IPS-18a (cell line): ENCODE results near the gene UHMK1.
"Not testable (repeated sequence)": the region's sequence is repeated elsewhere in the genome, so short reads cannot be mapped to it uniquely, and the experiment has no call there.

ENCODE experiments used
- H3K27ac ChIP-seq: one replicate; pipeline ENCODE4 v1.5.1; 2013; ENCODE audit warnings: low read length
- H3K27me3 ChIP-seq: one replicate; pipeline ENCODE4 v1.6.1; 2013; ENCODE audit warnings: mild to moderate bottlenecking, low read length; ENCODE audit not compliant: control insufficient read depth, insufficient read depth
- H3K36me3 ChIP-seq: one replicate; pipeline ENCODE4 v1.6.1; 2013; ENCODE audit warnings: low read depth, low read length; ENCODE audit not compliant: control insufficient read depth
- H3K4me1 ChIP-seq: one replicate; pipeline ENCODE4 v1.6.1; 2013; ENCODE audit warnings: low read depth, low read length; ENCODE audit not compliant: control insufficient read depth
- H3K4me3 ChIP-seq: one replicate; pipeline ENCODE4 v1.5.1; 2013; ENCODE audit warnings: low read length
- H3K9ac ChIP-seq: one replicate; pipeline ENCODE4 v1.6.1; 2013; ENCODE audit warnings: mild to moderate bottlenecking, low read length, moderate library complexity
- H3K9me3 ChIP-seq: one replicate; pipeline ENCODE4 v1.6.1; 2013; ENCODE audit warnings: low read depth, low read length; ENCODE audit not compliant: control insufficient read depth

Gene UHMK1, protein sequence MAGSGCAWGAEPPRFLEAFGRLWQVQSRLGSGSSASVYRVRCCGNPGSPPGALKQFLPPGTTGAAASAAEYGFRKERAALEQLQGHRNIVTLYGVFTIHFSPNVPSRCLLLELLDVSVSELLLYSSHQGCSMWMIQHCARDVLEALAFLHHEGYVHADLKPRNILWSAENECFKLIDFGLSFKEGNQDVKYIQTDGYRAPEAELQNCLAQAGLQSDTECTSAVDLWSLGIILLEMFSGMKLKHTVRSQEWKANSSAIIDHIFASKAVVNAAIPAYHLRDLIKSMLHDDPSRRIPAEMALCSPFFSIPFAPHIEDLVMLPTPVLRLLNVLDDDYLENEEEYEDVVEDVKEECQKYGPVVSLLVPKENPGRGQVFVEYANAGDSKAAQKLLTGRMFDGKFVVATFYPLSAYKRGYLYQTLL

GRCh38 chr1:162497723-162498495 is at the start of gene UHMK1:
TSS of gene UHMK1 (plus strand) at chr1:162497818. CDS start at chr1:162498001, 183 bp downstream.
- peak within 1 kb of the TSS; percentile 98 for H3K4me3 ChIP-seq
- peak within 1 kb of the TSS; percentile 83 for H3K9ac ChIP-seq
- no peak within 1 kb of the TSS for H3K27ac ChIP-seq

GRCh38 chr1:162454361-162454760 is 43.3 kb upstream of the UHMK1 start:
- H3K36me3 ChIP-seq, H3K4me1 ChIP-seq, H3K27me3 ChIP-seq, H3K27ac ChIP-seq, H3K9ac ChIP-seq, H3K9me3 ChIP-seq, H3K4me3 ChIP-seq: not testable (repeated sequence)

More at GRCh38 chr1:162497723-162498495, at the start of gene UHMK1:
- Histone ChIP-seq H3K27me3 (no peaks in the 10 kb centered on the region), H3K36me3 (peaks cover 29% of the 10 kb centered on the region), H3K9me3 (no peaks in the 10 kb centered on the region), H3K4me1 (peaks cover 11% of the 10 kb centered on the region)

- Histone ChIP-seq H3K9me3 (no peaks in the 10 kb centered on the region), H3K9ac (no peak overlapping the region), H3K27me3 (no peaks in the 10 kb centered on the region), H3K4me1 (no peaks in the 10 kb centered on the region), H3K27ac (no peak overlapping the region), H3K4me3 (no peak overlapping the region), H3K36me3 (no peaks in the 10 kb centered on the region)
Observed at GRCh38 chr1:162456323-162456722, 41.3 kb upstream of the UHMK1 start.

DNA sequence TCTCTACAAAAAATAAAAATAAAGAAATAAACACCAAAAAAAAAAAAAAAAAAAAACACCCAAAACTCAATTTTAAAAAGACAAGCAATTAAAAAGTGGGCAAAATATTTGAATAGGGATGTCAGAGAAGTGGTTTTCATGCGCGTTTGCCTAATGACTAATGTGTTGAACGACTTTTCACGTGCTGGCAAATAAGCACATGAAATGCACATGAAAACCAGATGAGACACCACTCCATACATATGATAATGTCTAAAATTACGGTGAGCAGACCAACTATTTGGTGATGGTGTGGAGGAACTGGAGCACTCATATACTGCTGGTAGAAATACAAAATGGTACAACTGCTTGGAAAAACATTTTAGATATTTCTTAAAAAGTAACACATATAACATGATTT is 39.4 kb upstream of the UHMK1 start:
- Histone ChIP-seq H3K4me3 (no peak overlapping the region), H3K27me3 (no peaks in the 10 kb centered on the region), H3K9ac (no peak overlapping the region), H3K9me3 (no peaks in the 10 kb centered on the region), H3K36me3 (no peaks in the 10 kb centered on the region), H3K27ac (no peak overlapping the region), H3K4me1 (no peaks in the 10 kb centered on the region)

DNA sequence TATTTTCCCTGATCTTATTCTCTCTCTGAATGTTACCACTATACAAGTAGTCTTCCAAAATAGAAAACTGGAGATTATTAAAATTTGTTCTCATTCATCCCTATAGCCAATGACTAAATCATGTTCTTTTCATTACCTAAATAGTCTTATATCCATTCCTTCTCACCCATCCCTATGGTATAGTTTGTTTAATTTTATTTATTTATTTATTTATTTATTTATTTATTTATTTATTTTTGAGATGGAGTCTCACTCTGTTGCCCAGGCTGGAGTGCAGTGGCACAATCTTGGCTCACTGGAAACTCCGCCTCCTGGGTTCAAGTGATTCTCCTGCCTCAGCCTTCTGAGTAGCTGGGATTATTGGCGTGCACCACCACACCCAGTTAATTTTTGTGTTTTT is 35.2 kb upstream of the UHMK1 start:
- H3K27ac ChIP-seq, H3K9me3 ChIP-seq, H3K36me3 ChIP-seq, H3K4me1 ChIP-seq, H3K27me3 ChIP-seq, H3K9ac ChIP-seq, H3K4me3 ChIP-seq: not testable (repeated sequence)

GRCh38 chr1:162463021-162463420 is 34.6 kb upstream of the UHMK1 start:
- Histone ChIP-seq H3K27me3 (no peaks in the 10 kb centered on the region), H3K9me3 (no peaks in the 10 kb centered on the region), H3K36me3 (no peaks in the 10 kb centered on the region), H3K27ac (no peak overlapping the region), H3K4me3 (no peak overlapping the region), H3K9ac (no peak overlapping the region), H3K4me1 (no peaks in the 10 kb centered on the region)

- Histone ChIP-seq H3K36me3 (no peaks in the 10 kb centered on the region), H3K27me3 (no peaks in the 10 kb centered on the region), H3K4me1 (peaks cover 13% of the 10 kb centered on the region), H3K27ac (no peak overlapping the region), H3K9me3 (no peaks in the 10 kb centered on the region), H3K4me3 (no peak overlapping the region), H3K9ac (no peak overlapping the region)
Observed at GRCh38 chr1:162466797-162467196, 30.8 kb upstream of the UHMK1 start.

DNA sequence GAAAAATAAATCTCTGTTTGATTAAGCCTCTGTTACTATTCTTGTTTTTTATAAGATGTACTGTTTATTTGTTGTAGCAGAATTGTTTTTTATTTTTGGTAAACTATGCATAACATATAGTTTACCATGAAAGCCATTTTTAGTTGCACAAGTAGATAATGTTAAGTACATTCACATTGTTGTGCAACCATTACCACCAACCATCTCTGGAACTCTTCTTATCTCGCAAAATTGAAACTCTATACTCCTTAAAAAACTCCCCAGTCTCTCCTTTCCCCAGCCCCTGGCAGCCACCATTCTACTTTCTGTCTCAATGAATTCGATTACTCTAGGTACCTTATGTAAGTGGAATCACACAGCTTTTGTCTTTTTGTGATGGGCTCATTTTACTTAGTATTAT is 27.4 kb upstream of the UHMK1 start:
- no peaks in the 10 kb centered on the region for H3K27me3 ChIP-seq
- H3K9me3 ChIP-seq: no peaks in the 10 kb centered on the region
- no peak overlapping the region for H3K4me3 ChIP-seq
- no peaks in the 10 kb centered on the region for H3K36me3 ChIP-seq
- H3K4me1 ChIP-seq: peaks cover 13% of the 10 kb centered on the region
- no peak overlapping the region for H3K9ac ChIP-seq
- no peak overlapping the region for H3K27ac ChIP-seq

GRCh38 chr1:162471290-162471853 is 26.2 kb upstream of the UHMK1 start:
- H3K9ac ChIP-seq: peak overlapping the region; percentile 26
- H3K27ac ChIP-seq: no peak overlapping the region
- no peaks in the 10 kb centered on the region for H3K36me3 ChIP-seq
- no peaks in the 10 kb centered on the region for H3K9me3 ChIP-seq
- peaks cover 18% of the 10 kb centered on the region for H3K4me1 ChIP-seq
- H3K27me3 ChIP-seq: no peaks in the 10 kb centered on the region
- H3K4me3 ChIP-seq: no peak overlapping the region

DNA sequence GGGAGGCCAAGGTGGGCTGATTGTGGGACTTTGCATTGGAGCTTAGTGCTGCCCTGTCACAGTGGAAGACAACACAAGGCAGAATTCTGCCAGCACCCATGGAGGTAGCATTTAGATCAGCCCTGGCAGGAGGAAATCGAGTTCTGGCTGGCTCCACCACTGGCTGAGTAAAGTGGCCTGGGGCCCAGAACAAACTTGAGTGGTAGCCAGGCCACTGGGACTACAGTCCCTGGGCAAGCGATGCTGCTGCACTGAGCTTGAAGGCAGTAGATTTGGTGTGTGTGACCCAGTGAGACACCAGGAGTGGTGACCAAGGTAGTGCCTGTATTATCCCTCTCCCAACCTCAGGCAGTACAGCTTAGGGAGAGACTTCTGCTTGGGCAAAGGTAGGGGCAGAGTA is 22.5 kb upstream of the UHMK1 start:
- Histone ChIP-seq H3K27ac (no peak overlapping the region), H3K9me3 (no peaks in the 10 kb centered on the region), H3K4me1 (peaks cover 18% of the 10 kb centered on the region), H3K36me3 (no peaks in the 10 kb centered on the region), H3K27me3 (no peaks in the 10 kb centered on the region), H3K4me3 (no peak overlapping the region), H3K9ac (no peak overlapping the region)

- Histone ChIP-seq H3K27ac (no peak overlapping the region), H3K36me3 (no peaks in the 10 kb centered on the region), H3K4me3 (no peak overlapping the region), H3K9me3 (no peaks in the 10 kb centered on the region), H3K9ac (no peak overlapping the region), H3K27me3 (no peaks in the 10 kb centered on the region), H3K4me1 (peaks cover 17% of the 10 kb centered on the region)
Observed at GRCh38 chr1:162475539-162476185, 22.0 kb upstream of the UHMK1 start.
